ENCODE data around the gene DMD. TPM values are rescaled to one million over a fixed set of nuclear protein-coding genes. Genes with fewer than 3 reads are reported as not detected.

The DMD gene
- total and polyA plus RNA-seq, 4 donors = 3.9 to 73.8 (median 11.2) TPM

GRCh38 chrX:31323658-31324057, 1887.7 kb downstream of the DMD start:
- WGBS, 2 donors = 57 to 63% methylated on average over 4 of the region's 4 CpGs
- ATAC-seq (ENCODE audit: insufficient read depth, low FRiP score) (no peak), DNase-seq (no peak)
- no peak overlapping the region for H3K9ac ChIP-seq (ENCODE audit: insufficient read depth in 1 of 2, low read length in 2 of 2)
- no peaks in the 10 kb centered on the region for H3K9me3 ChIP-seq (ENCODE audit: control insufficient read depth in 4 of 4, insufficient read depth in 3 of 4, low read length in 3 of 4)
- peaks cover 0 to 4% (median 2%) of the 10 kb centered on the region in 3 donors for H3K27me3 ChIP-seq (ENCODE audit: control insufficient read depth in 3 of 3, insufficient read depth in 3 of 3, low read length in 2 of 3)
- no peaks in the 10 kb centered on the region for H3K4me1 ChIP-seq (ENCODE audit: control insufficient read depth in 5 of 5, insufficient read depth in 5 of 5, low read length in 5 of 5)
- H3K27ac ChIP-seq (ENCODE audit: low read depth in 1 of 2, low read length in 1 of 2) = no peak overlapping the region
- no peak for TF ChIP-seq CTCF (IDR thresholded peaks at IDR 0.05; ENCODE audit: control extremely low read depth, extremely low read depth)
- H3K4me3 ChIP-seq = no peak overlapping the region
- H3K36me3 ChIP-seq (ENCODE audit: control insufficient read depth in 4 of 4, insufficient read depth in 4 of 4, low read length in 4 of 4) = no peaks in the 10 kb centered on the region

GRCh38 chrX:31320740-31321139, 1890.6 kb downstream of the DMD start:
- Histone ChIP-seq H3K9ac (ENCODE audit: insufficient read depth in 1 of 2, low read length in 2 of 2) (no peak overlapping the region), H3K4me1 (ENCODE audit: control insufficient read depth in 5 of 5, insufficient read depth in 5 of 5, low read length in 5 of 5) (no peaks in the 10 kb centered on the region), H3K4me3 (no peak overlapping the region), H3K9me3 (ENCODE audit: control insufficient read depth in 4 of 4, insufficient read depth in 3 of 4, low read length in 3 of 4) (no peaks in the 10 kb centered on the region), H3K27ac (ENCODE audit: low read depth in 1 of 2, low read length in 1 of 2) (no peak overlapping the region), H3K36me3 (ENCODE audit: control insufficient read depth in 4 of 4, insufficient read depth in 4 of 4, low read length in 4 of 4) (no peaks in the 10 kb centered on the region), H3K27me3 (ENCODE audit: control insufficient read depth in 3 of 3, insufficient read depth in 3 of 3, low read length in 2 of 3) (peaks cover 0 to 2% (median 0%) of the 10 kb centered on the region in 3 donors)
- no peak for TF ChIP-seq CTCF (IDR thresholded peaks at IDR 0.05; ENCODE audit: control extremely low read depth, extremely low read depth)
- no peak for DNase-seq
- 84 to 95% methylated on average over 1 of the region's 1 CpG for WGBS, 2 donors
- no peak for ATAC-seq (ENCODE audit: insufficient read depth, low FRiP score)

- DNase-seq (no peak), ATAC-seq (ENCODE audit: insufficient read depth, low FRiP score) (no peak)
- H3K36me3 ChIP-seq (ENCODE audit: control insufficient read depth in 4 of 4, insufficient read depth in 4 of 4, low read length in 4 of 4) = no peaks in the 10 kb centered on the region
- no peak overlapping the region for H3K4me3 ChIP-seq
- H3K9ac ChIP-seq (ENCODE audit: insufficient read depth in 1 of 2, low read length in 2 of 2) = no peak overlapping the region
- H3K27me3 ChIP-seq (ENCODE audit: control insufficient read depth in 3 of 3, insufficient read depth in 3 of 3, low read length in 2 of 3) = peaks cover 0 to 2% (median 0%) of the 10 kb centered on the region in 3 donors
- whole genome bisulfite sequencing, 2 donors = 48 to 80% methylated on average over 2 of the region's 2 CpGs
- no peaks in the 10 kb centered on the region for H3K4me1 ChIP-seq (ENCODE audit: control insufficient read depth in 5 of 5, insufficient read depth in 5 of 5, low read length in 5 of 5)
- no peaks in the 10 kb centered on the region for H3K9me3 ChIP-seq (ENCODE audit: control insufficient read depth in 4 of 4, insufficient read depth in 3 of 4, low read length in 3 of 4)
- no peak overlapping the region for H3K27ac ChIP-seq (ENCODE audit: low read depth in 1 of 2, low read length in 1 of 2)
- no peak for TF ChIP-seq CTCF (IDR thresholded peaks at IDR 0.05; ENCODE audit: control extremely low read depth, extremely low read depth)
These were observed 1891.8 kb downstream of the DMD start for GRCh38 chrX:31319586-31319985.

- no peaks in the 10 kb centered on the region for H3K4me1 ChIP-seq (ENCODE audit: control insufficient read depth in 5 of 5, insufficient read depth in 5 of 5, low read length in 5 of 5)
- no peak overlapping the region for H3K9ac ChIP-seq (ENCODE audit: insufficient read depth in 1 of 2, low read length in 2 of 2)
- H3K36me3 ChIP-seq (ENCODE audit: control insufficient read depth in 4 of 4, insufficient read depth in 4 of 4, low read length in 4 of 4) = no peaks in the 10 kb centered on the region
- DNase-seq (no peak), ATAC-seq (ENCODE audit: insufficient read depth, low FRiP score) (no peak)
- no peaks in the 10 kb centered on the region for H3K9me3 ChIP-seq (ENCODE audit: control insufficient read depth in 4 of 4, insufficient read depth in 3 of 4, low read length in 3 of 4)
- no peak for TF ChIP-seq CTCF (IDR thresholded peaks at IDR 0.05; ENCODE audit: control extremely low read depth, extremely low read depth)
- peaks cover 0 to 2% (median 0%) of the 10 kb centered on the region in 3 donors for H3K27me3 ChIP-seq (ENCODE audit: control insufficient read depth in 3 of 3, insufficient read depth in 3 of 3, low read length in 2 of 3)
- no peak overlapping the region for H3K27ac ChIP-seq (ENCODE audit: low read depth in 1 of 2, low read length in 1 of 2)
- WGBS, 2 donors = 68 to 86% methylated on average over 4 of the region's 4 CpGs
- H3K4me3 ChIP-seq = no peak overlapping the region
These were observed 1892.5 kb downstream of the DMD start for GRCh38 chrX:31318866-31319265.

Data from lung (tissue), 12 donors.